GM21367 (cell line): ENCODE measurements around the gene EDAR.

ENCODE experiments used
- ATAC-seq: cut with Tn5 transposase; IDR thresholded peaks from one replicate; pipeline ENCODE4 v1.9.1; 2021; ENCODE audit not compliant: unreplicated experiment

The EDAR gene

GRCh38 chr2:108942231-108942825 is 46.7 kb downstream of the EDAR start:
- no peak for ATAC-seq

- no peak for ATAC-seq
Measured at GRCh38 chr2:108941767-108942166, 47.3 kb downstream of the EDAR start.

- ATAC-seq, result no peak
Measured at GRCh38 chr2:108941161-108941665, 47.8 kb downstream of the EDAR start.

GRCh38 chr2:108940156-108940555 is 48.9 kb downstream of the EDAR start:
- no peak for ATAC-seq

GRCh38 chr2:108938077-108938710 is 50.8 kb downstream of the EDAR start:
- no peak for ATAC-seq

GRCh38 chr2:108937367-108938017 is 51.5 kb downstream of the EDAR start:
- ATAC-seq, result no peak

- ATAC-seq, result no peak
Measured at GRCh38 chr2:108936866-108937265, 52.2 kb downstream of the EDAR start.

- ATAC-seq, result no peak
Measured at GRCh38 chr2:108936076-108936864, 52.8 kb downstream of the EDAR start.

GRCh38 chr2:108935271-108935741 is 53.7 kb downstream of the EDAR start:
- no peak for ATAC-seq

GRCh38 chr2:108934583-108935245 is 54.3 kb downstream of the EDAR start:
- no peak for ATAC-seq

- ATAC-seq, result no peak
Measured at GRCh38 chr2:108934151-108934550, 54.9 kb downstream of the EDAR start.

- no peak for ATAC-seq
Measured at GRCh38 chr2:108933691-108934117, 55.3 kb downstream of the EDAR start.

- no peak for ATAC-seq
Measured at GRCh38 chr2:108932736-108933332, 56.2 kb downstream of the EDAR start.

GRCh38 chr2:108931372-108931771 is 57.6 kb downstream of the EDAR start:
- no peak for ATAC-seq

- ATAC-seq, result no peak
Measured at GRCh38 chr2:108929807-108930425, 59.1 kb downstream of the EDAR start.

- no peak for ATAC-seq
Measured at GRCh38 chr2:108928660-108929377, 60.2 kb downstream of the EDAR start.

GRCh38 chr2:108927936-108928659 is 60.9 kb downstream of the EDAR start:
- ATAC-seq, result no peak

- no peak for ATAC-seq
Measured at GRCh38 chr2:108927405-108927804, 61.6 kb downstream of the EDAR start.
